ENCODE data around the gene NTSR1. TPM values are rescaled to one million over a fixed set of nuclear protein-coding genes. Genes with fewer than 3 reads are reported as not detected.

The NTSR1 gene
- total RNA-seq, 1 experiment from 2014 or later, result 0.98 TPM

GRCh38 chr20:62728028-62728780, 19.6 kb downstream of the NTSR1 start:
- ChIA-PET POLR2A (ENCODE audit: unreplicated experiment) (no interaction called here), CTCF (no interaction called here)
- no peaks in the 10 kb centered on the region for H3K79me2 ChIP-seq (ENCODE audit: low read depth)
- TF ChIP-seq CTCF (conservative IDR thresholded peaks at IDR 0.05) (no peak), EZH2 (IDR thresholded peaks at IDR 0.05; ENCODE audit: low read depth) (no peak)
- no peaks in the 10 kb centered on the region for H3K9me3 ChIP-seq (ENCODE audit: insufficient read depth, low read depth)
- H2AFZ ChIP-seq, result no peak overlapping the region
- H4K20me1 ChIP-seq (ENCODE audit: insufficient read depth), result no peaks in the 10 kb centered on the region; the same call in 1 of the 2 replicates
- no peak overlapping the region for H3K4me3 ChIP-seq
- no TSS peak for BruUV-seq (replicated peaks)
- no peaks in the 10 kb centered on the region for H3K36me3 ChIP-seq (ENCODE audit: low read depth)
- H3K4me1 ChIP-seq (replicated peaks; ENCODE audit: insufficient read depth), result no peaks in the 10 kb centered on the region
- intact Hi-C loops (cut with micrococcal nuclease; ENCODE audit: unreplicated experiment), result no loop called here
- DNase-seq, result peak in 1 of 2 experiments; percentile 29
- H3F3A ChIP-seq (ENCODE audit: insufficient read depth, low read depth), result no peaks in the 10 kb centered on the region
- H3K27me3 ChIP-seq (ENCODE audit: insufficient read depth, low read depth), result no peaks in the 10 kb centered on the region
- no peaks in the 10 kb centered on the region for H3K9me2 ChIP-seq (ENCODE audit: insufficient read depth)
- no peak overlapping the region for H3K27ac ChIP-seq
- H3K4me2 ChIP-seq, result no peak overlapping the region

GRCh38 chr20:62728781-62729300, 20.2 kb downstream of the NTSR1 start:
- H2AFZ ChIP-seq, result no peak overlapping the region
- peak in 1 of 2 experiments; percentile 25 for DNase-seq
- H3K27ac ChIP-seq, result no peak overlapping the region
- H3K4me1 ChIP-seq (replicated peaks; ENCODE audit: insufficient read depth), result no peaks in the 10 kb centered on the region
- H3K9me2 ChIP-seq (ENCODE audit: insufficient read depth), result no peaks in the 10 kb centered on the region
- H3K79me2 ChIP-seq (ENCODE audit: low read depth), result no peaks in the 10 kb centered on the region
- no TSS peak for BruUV-seq (replicated peaks)
- ChIA-PET CTCF (no interaction called here), POLR2A (ENCODE audit: unreplicated experiment) (no interaction called here)
- no peak overlapping the region for H3K4me3 ChIP-seq
- H3K4me2 ChIP-seq, result no peak overlapping the region
- intact Hi-C loops (cut with micrococcal nuclease; ENCODE audit: unreplicated experiment), result no loop called here
- TF ChIP-seq CTCF (conservative IDR thresholded peaks at IDR 0.05) (no peak), EZH2 (IDR thresholded peaks at IDR 0.05; ENCODE audit: low read depth) (no peak)
- no peaks in the 10 kb centered on the region for H3K36me3 ChIP-seq (ENCODE audit: low read depth)
- H3F3A ChIP-seq (ENCODE audit: insufficient read depth, low read depth), result no peaks in the 10 kb centered on the region
- H4K20me1 ChIP-seq (ENCODE audit: insufficient read depth), result no peaks in the 10 kb centered on the region; the same call in 1 of the 2 replicates
- H3K27me3 ChIP-seq (ENCODE audit: insufficient read depth, low read depth), result no peaks in the 10 kb centered on the region
- H3K9me3 ChIP-seq (ENCODE audit: insufficient read depth, low read depth), result no peaks in the 10 kb centered on the region

GRCh38 chr20:62730481-62730880, 21.8 kb downstream of the NTSR1 start:
- no peaks in the 10 kb centered on the region for H3K79me2 ChIP-seq (ENCODE audit: low read depth)
- H3K9me3 ChIP-seq (ENCODE audit: insufficient read depth, low read depth), result no peaks in the 10 kb centered on the region
- H3K27me3 ChIP-seq (ENCODE audit: insufficient read depth, low read depth), result no peaks in the 10 kb centered on the region
- CTCF ChIA-PET, result interaction anchor here (0.7 kb wide), 1 partner anchor 173 kb away, joined by 3 read pairs; no protein-coding TSS in a partner anchor
- no peak for DNase-seq
- H2AFZ ChIP-seq, result no peak overlapping the region
- H3F3A ChIP-seq (ENCODE audit: insufficient read depth, low read depth), result no peaks in the 10 kb centered on the region
- TF ChIP-seq CTCF (conservative IDR thresholded peaks at IDR 0.05) (no peak), EZH2 (IDR thresholded peaks at IDR 0.05; ENCODE audit: low read depth) (no peak)
- H3K4me3 ChIP-seq, result no peak overlapping the region
- no TSS peak for BruUV-seq (replicated peaks)
- H3K27ac ChIP-seq, result no peak overlapping the region
- POLR2A ChIA-PET (ENCODE audit: unreplicated experiment), result no interaction called here
- no peaks in the 10 kb centered on the region for H3K36me3 ChIP-seq (ENCODE audit: low read depth)
- intact Hi-C loops (cut with micrococcal nuclease; ENCODE audit: unreplicated experiment), result no loop called here
- no peaks in the 10 kb centered on the region for H3K9me2 ChIP-seq (ENCODE audit: insufficient read depth)
- H3K4me2 ChIP-seq, result no peak overlapping the region
- H3K4me1 ChIP-seq (replicated peaks; ENCODE audit: insufficient read depth), result no peaks in the 10 kb centered on the region
- H4K20me1 ChIP-seq (ENCODE audit: insufficient read depth), result no peaks in the 10 kb centered on the region; the same call in 1 of the 2 replicates

Data from PC-9 (cell line).